Liver (tissue), 9 donors: ENCODE measurements around the gene TPRX1. TPM values are rescaled to one million over a fixed set of nuclear protein-coding genes. Genes with fewer than 3 reads are reported as not detected.
A peak's percentile ranks its signal among the peaks of the same experiment; 100 is the strongest.

ENCODE experiments used
- DNase-seq: peaks from one replicate; pipeline ENCODE4 v3.0.0-alpha.2; 2017; ENCODE audit warnings: low spot score
- H3K27ac ChIP-seq, 2 donors: one replicate each; pipeline ENCODE4 v1.7.0; 2013; ENCODE audit warnings: inconsistent platforms in 2 of 2, low read length in 2 of 2, control low read depth in 1 of 2, low read depth in 1 of 2, mild to moderate bottlenecking in 1 of 2
- H3K27me3 ChIP-seq, 4 donors: one replicate each; pipeline versions ENCODE4 v1.6.1 to v1.7.0; 2013; ENCODE audit warnings: low read length in 3 of 4, inconsistent platforms in 1 of 4, mild to moderate bottlenecking in 1 of 4, moderate library complexity in 1 of 4; ENCODE audit not compliant: control insufficient read depth in 4 of 4, insufficient read depth in 4 of 4
- H3K36me3 ChIP-seq, 4 donors: one replicate each; pipeline versions ENCODE4 v1.6.1 to v1.7.0; 2013; ENCODE audit warnings: low read length in 3 of 4, mild to moderate bottlenecking in 3 of 4, low read depth in 1 of 4, moderate library complexity in 1 of 4; ENCODE audit not compliant: control insufficient read depth in 4 of 4, insufficient read depth in 3 of 4
- H3K4me1 ChIP-seq, 4 donors: one replicate each; pipeline versions ENCODE4 v1.6.1 to v1.7.0; 2013; ENCODE audit warnings: low read length in 3 of 4, mild to moderate bottlenecking in 3 of 4, moderate library complexity in 1 of 4; ENCODE audit not compliant: control insufficient read depth in 4 of 4, insufficient read depth in 4 of 4
- H3K4me3 ChIP-seq, 3 donors: one replicate each; pipeline versions ENCODE4 v1.6.1 to v1.7.0; 2013; ENCODE audit warnings: low read length in 3 of 3, control low read depth in 1 of 3, low read depth in 1 of 3, mild to moderate bottlenecking in 1 of 3
- H3K9ac ChIP-seq, 2 donors: one replicate each; pipeline ENCODE4 v1.7.0; 2013; ENCODE audit warnings: low read length in 2 of 2, mild to moderate bottlenecking in 2 of 2, moderate library complexity in 2 of 2, control low read depth in 1 of 2, low read depth in 1 of 2
- H3K9me3 ChIP-seq, 4 donors: one replicate each; pipeline versions ENCODE4 v1.6.1 to v1.7.0; 2013; ENCODE audit warnings: low read length in 3 of 4; ENCODE audit not compliant: control insufficient read depth in 4 of 4
- EGR1 ChIP-seq, 2 donors: IDR thresholded peaks; 2 replicates each; pipeline ENCODE4 v1.6.1; 2016 to 2018; ENCODE audit warnings: antibody characterized with exemption in 2 of 2, low read depth in 2 of 2
- FOXA1 ChIP-seq: IDR thresholded peaks from 2 replicates; pipeline ENCODE4 v1.6.1; 2016; ENCODE audit warnings: antibody characterized with exemption
- FOXA2 ChIP-seq: IDR thresholded peaks from 2 replicates; pipeline ENCODE4 v1.6.1; 2016; ENCODE audit warnings: antibody characterized with exemption
- GABPA ChIP-seq, 2 donors: IDR thresholded peaks in 1 of 2; conservative IDR thresholded peaks in 1 of 2; 2 replicates each; pipeline ENCODE4 v1.6.1; 2016; ENCODE audit warnings: antibody characterized with exemption in 2 of 2, mild to moderate bottlenecking in 1 of 2, moderate library complexity in 1 of 2
- HNF4A ChIP-seq, 2 donors: conservative IDR thresholded peaks; 2 replicates each; pipeline ENCODE4 v1.6.1; 2016; ENCODE audit warnings: antibody characterized with exemption in 2 of 2, mild to moderate bottlenecking in 2 of 2
- HNF4G ChIP-seq: IDR thresholded peaks from 2 replicates; pipeline ENCODE4 v1.6.1; 2016; ENCODE audit warnings: antibody characterized with exemption
- JUND ChIP-seq, 2 donors: IDR thresholded peaks; 2 replicates each; pipeline ENCODE4 v1.6.1; 2016; ENCODE audit warnings: antibody characterized with exemption in 2 of 2
- NR2F2 ChIP-seq: IDR thresholded peaks from 2 replicates; pipeline ENCODE4 v1.6.1; 2016; ENCODE audit warnings: antibody characterized with exemption
- RAD21 ChIP-seq, 2 donors: IDR thresholded peaks; 2 replicates each; pipeline ENCODE4 v1.6.1; 2016; ENCODE audit warnings: antibody characterized with exemption in 2 of 2, mild to moderate bottlenecking in 2 of 2
- RXRA ChIP-seq, 2 donors: IDR thresholded peaks; 2 replicates each; pipeline ENCODE4 v1.6.1; 2017 to 2018; ENCODE audit warnings: antibody characterized with exemption in 2 of 2, mild to moderate bottlenecking in 1 of 2
- SP1 ChIP-seq: IDR thresholded peaks from 2 replicates; pipeline ENCODE4 v1.6.1; 2018; ENCODE audit warnings: antibody characterized with exemption, mild to moderate bottlenecking
- TAF1 ChIP-seq: conservative IDR thresholded peaks from 2 replicates; pipeline ENCODE4 v1.6.1; 2016; ENCODE audit warnings: antibody characterized with exemption, mild to moderate bottlenecking
- YY1 ChIP-seq: IDR thresholded peaks from 2 replicates; pipeline ENCODE4 v1.6.1; 2016; ENCODE audit warnings: antibody characterized with exemption, mild to moderate bottlenecking
- WGBS: extraction: QIAGEN DNeasy Blood & Tissue Kit; methylation state at CpG from one replicate; pipeline ENCODE4 v1.1.7; 2013; 5-methylcytosine and 5-hydroxymethylcytosine counted together
- polyA plus RNA-seq, 2 donors: library from polyadenylated mRNA; stranded (reverse) in 1 of 2; unstranded in 1 of 2; fragments of 200-250 nt in 1 of 2; fragments of >200 nt in 1 of 2; fragmentation: Nextera tagmentation in 1 of 2; extraction: Ambion mirVana in 1 of 2; gene quantifications; one replicate each; pipeline versions ENCODE4 v1.2.1 to v1.2.3, GENCODE V29; 2013 to 2015
- total RNA-seq, 2 donors: library from RNA; depleted of rRNA; stranded (reverse); fragments of >200 nt; gene quantifications; one replicate each; pipeline ENCODE4 v1.2.3, GENCODE V29; 2014
- TF ChIP-seq, protein P1 (sequence below): fragments of 150-350 bp; IDR thresholded peaks from 2 replicates; pipeline ENCODE4 v1.5.1; 2017; ENCODE audit warnings: improper control_type of control experiment, low read depth, low read length; ENCODE audit not compliant: missing input control
- TF ChIP-seq, protein P2 (sequence below): IDR thresholded peaks from 2 replicates; pipeline ENCODE4 v1.6.1; 2016; ENCODE audit warnings: antibody characterized with exemption
- TF ChIP-seq, protein P3 (sequence below): IDR thresholded peaks from 2 replicates; pipeline ENCODE4 v1.6.1; 2016; ENCODE audit warnings: antibody characterized with exemption
- TF ChIP-seq, protein P4 (sequence below): IDR thresholded peaks from 2 replicates; pipeline ENCODE4 v1.6.1; 2016; ENCODE audit warnings: antibody characterized with exemption, mild to moderate bottlenecking
- TF ChIP-seq, protein P5 (sequence below): IDR thresholded peaks from 2 replicates; pipeline ENCODE4 v1.6.1; 2016; ENCODE audit warnings: antibody characterized with exemption
- donor health status: healthy.
- donor health status: healthy.
- donor health status: healthy.
- donor health status: healthy.
- donor health status: healthy.

The TPRX1 gene
- total and polyA plus RNA-seq, 4 donors = not detected

DNA sequence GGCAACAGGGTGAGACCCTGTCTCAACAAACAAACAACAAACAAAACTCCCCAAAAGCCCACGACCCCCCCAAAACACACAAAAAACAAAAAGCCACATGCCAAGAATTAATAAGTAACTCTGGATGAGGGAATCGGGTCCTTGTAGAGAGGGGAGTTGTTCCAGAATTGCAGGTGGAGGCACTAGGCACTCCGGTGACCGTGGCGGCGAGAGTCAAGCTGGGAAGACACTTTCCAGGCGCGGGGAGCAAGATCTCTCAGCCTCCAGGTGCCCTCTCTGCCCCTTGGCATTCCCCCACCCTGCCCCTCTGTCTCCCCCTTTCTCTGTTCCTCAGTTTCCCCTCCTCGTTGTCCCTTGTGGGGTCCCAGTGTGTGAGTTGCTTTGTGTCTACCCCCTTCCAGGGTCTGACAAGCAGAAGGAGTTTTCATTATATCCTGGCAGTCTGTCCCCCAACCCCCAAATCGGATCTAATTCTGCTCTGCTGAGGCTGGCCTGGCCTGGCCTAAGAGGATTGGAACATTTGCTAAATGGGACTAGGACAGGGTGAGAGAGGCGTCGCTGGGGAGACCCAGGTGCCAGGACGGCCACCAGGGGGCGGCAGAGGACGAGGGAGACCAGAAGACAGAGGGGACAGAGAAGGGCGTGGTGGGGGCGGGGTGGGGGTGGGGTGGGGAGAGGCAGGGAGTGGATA is 9.1 kb upstream of the TPRX1 start:
- 36% methylated on average over 17 of the region's 17 CpGs for WGBS
- Histone ChIP-seq H3K27me3 (no peaks in the 10 kb centered on the region), H3K4me3 (no peak overlapping the region), H3K9ac (no peak overlapping the region), H3K4me1 (no peaks in the 10 kb centered on the region), H3K27ac (no peak overlapping the region), H3K36me3 (no peaks in the 10 kb centered on the region), H3K9me3 (no peaks in the 10 kb centered on the region)
- no peak for TF ChIP-seq FOXA1
- TF ChIP-seq, protein P1, sequence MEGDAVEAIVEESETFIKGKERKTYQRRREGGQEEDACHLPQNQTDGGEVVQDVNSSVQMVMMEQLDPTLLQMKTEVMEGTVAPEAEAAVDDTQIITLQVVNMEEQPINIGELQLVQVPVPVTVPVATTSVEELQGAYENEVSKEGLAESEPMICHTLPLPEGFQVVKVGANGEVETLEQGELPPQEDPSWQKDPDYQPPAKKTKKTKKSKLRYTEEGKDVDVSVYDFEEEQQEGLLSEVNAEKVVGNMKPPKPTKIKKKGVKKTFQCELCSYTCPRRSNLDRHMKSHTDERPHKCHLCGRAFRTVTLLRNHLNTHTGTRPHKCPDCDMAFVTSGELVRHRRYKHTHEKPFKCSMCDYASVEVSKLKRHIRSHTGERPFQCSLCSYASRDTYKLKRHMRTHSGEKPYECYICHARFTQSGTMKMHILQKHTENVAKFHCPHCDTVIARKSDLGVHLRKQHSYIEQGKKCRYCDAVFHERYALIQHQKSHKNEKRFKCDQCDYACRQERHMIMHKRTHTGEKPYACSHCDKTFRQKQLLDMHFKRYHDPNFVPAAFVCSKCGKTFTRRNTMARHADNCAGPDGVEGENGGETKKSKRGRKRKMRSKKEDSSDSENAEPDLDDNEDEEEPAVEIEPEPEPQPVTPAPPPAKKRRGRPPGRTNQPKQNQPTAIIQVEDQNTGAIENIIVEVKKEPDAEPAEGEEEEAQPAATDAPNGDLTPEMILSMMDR = peak; percentile 51
- peak in 1 of 2 donors; percentile 61 for TF ChIP-seq RAD21 (IDR thresholded peaks at IDR 0.05)
- peak; percentile 87 for DNase-seq

DNA sequence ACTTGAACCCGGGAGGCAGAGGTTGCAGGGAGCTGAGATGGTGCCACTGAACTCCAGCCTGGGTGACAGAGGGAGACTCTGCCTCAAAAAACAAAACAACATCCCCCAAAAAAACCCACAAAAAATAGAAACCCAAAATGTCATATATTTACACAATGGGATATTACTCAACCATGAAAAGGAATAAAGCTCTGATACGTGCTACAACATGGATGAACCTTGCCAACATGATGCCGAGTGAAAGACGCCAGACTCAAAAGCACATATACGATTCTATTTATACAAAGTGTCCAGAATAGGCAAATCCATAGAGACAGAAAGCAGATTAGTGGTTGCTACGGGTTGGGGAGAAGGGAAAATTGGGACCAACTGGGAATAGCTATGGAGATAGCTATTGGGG is 2.1 kb upstream of the TPRX1 start:
- Histone ChIP-seq H3K36me3 (no peaks in the 10 kb centered on the region), H3K9me3 (no peaks in the 10 kb centered on the region), H3K9ac (no peak overlapping the region), H3K4me3 (no peak overlapping the region), H3K27me3 (no peaks in the 10 kb centered on the region), H3K4me1 (no peaks in the 10 kb centered on the region), H3K27ac (no peak overlapping the region)
- TF ChIP-seq, protein P1 = no peak
- TF ChIP-seq YY1 (no peak), SP1 (no peak), JUND (IDR thresholded peaks at IDR 0.05) (no peak), EGR1 (IDR thresholded peaks at IDR 0.05; ENCODE audit: low read depth in 2 of 2) (no peak), HNF4A (conservative IDR thresholded peaks at IDR 0.05) (no peak), FOXA2 (no peak), NR2F2 (no peak), FOXA1 (no peak), RAD21 (IDR thresholded peaks at IDR 0.05) (no peak), GABPA (IDR thresholded peaks at IDR 0.05 in 1 of 2, conservative IDR thresholded peaks at IDR 0.05 in 1 of 2) (no peak), RXRA (IDR thresholded peaks at IDR 0.05) (no peak), TAF1 (no peak), HNF4G (no peak)
- TF ChIP-seq, protein P2, sequence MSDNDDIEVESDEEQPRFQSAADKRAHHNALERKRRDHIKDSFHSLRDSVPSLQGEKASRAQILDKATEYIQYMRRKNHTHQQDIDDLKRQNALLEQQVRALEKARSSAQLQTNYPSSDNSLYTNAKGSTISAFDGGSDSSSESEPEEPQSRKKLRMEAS = no peak
- TF ChIP-seq, protein P3, sequence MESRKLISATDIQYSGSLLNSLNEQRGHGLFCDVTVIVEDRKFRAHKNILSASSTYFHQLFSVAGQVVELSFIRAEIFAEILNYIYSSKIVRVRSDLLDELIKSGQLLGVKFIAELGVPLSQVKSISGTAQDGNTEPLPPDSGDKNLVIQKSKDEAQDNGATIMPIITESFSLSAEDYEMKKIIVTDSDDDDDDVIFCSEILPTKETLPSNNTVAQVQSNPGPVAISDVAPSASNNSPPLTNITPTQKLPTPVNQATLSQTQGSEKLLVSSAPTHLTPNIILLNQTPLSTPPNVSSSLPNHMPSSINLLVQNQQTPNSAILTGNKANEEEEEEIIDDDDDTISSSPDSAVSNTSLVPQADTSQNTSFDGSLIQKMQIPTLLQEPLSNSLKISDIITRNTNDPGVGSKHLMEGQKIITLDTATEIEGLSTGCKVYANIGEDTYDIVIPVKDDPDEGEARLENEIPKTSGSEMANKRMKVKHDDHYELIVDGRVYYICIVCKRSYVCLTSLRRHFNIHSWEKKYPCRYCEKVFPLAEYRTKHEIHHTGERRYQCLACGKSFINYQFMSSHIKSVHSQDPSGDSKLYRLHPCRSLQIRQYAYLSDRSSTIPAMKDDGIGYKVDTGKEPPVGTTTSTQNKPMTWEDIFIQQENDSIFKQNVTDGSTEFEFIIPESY = no peak
- TF ChIP-seq, protein P4, sequence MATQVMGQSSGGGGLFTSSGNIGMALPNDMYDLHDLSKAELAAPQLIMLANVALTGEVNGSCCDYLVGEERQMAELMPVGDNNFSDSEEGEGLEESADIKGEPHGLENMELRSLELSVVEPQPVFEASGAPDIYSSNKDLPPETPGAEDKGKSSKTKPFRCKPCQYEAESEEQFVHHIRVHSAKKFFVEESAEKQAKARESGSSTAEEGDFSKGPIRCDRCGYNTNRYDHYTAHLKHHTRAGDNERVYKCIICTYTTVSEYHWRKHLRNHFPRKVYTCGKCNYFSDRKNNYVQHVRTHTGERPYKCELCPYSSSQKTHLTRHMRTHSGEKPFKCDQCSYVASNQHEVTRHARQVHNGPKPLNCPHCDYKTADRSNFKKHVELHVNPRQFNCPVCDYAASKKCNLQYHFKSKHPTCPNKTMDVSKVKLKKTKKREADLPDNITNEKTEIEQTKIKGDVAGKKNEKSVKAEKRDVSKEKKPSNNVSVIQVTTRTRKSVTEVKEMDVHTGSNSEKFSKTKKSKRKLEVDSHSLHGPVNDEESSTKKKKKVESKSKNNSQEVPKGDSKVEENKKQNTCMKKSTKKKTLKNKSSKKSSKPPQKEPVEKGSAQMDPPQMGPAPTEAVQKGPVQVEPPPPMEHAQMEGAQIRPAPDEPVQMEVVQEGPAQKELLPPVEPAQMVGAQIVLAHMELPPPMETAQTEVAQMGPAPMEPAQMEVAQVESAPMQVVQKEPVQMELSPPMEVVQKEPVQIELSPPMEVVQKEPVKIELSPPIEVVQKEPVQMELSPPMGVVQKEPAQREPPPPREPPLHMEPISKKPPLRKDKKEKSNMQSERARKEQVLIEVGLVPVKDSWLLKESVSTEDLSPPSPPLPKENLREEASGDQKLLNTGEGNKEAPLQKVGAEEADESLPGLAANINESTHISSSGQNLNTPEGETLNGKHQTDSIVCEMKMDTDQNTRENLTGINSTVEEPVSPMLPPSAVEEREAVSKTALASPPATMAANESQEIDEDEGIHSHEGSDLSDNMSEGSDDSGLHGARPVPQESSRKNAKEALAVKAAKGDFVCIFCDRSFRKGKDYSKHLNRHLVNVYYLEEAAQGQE = no peak
- TF ChIP-seq, protein P5, sequence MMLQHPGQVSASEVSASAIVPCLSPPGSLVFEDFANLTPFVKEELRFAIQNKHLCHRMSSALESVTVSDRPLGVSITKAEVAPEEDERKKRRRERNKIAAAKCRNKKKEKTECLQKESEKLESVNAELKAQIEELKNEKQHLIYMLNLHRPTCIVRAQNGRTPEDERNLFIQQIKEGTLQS = no peak
- DNase-seq = no peak
- WGBS = 88% methylated on average over 6 of the region's 6 CpGs
